SK-N-MC (cell line): ENCODE results near the gene POMT2.

Source experiments
- EZH2 ChIP-seq: fragments of 200-600 bp; sonication (generic); IDR thresholded peaks from one replicate; pipeline ENCODE4 v1.6.1; 2017; ENCODE audit warnings: antibody characterized with exemption
- POLR2AphosphoS5 ChIP-seq: IDR thresholded peaks from 2 replicates; pipeline ENCODE4 v1.6.1; 2012; ENCODE audit warnings: mild to moderate bottlenecking, low read depth, low read length, borderline replicate concordance

- TF ChIP-seq POLR2AphosphoS5 (no peak), EZH2 (no peak)
Measured at GRCh38 chr14:77275601-77276017, 45.1 kb downstream of the POMT2 start.
